Tibial nerve (tissue), 4 donors: ENCODE data around the gene EMX1.

Experiments
- EP300 ChIP-seq, 2 donors: sonication (generic); formaldehyde crosslinking; IDR thresholded peaks; one replicate each; pipeline ENCODE4 v1.6.1; 2017; ENCODE audit warnings: antibody characterized with exemption in 2 of 2, mild to moderate bottlenecking in 1 of 2
- POLR2A ChIP-seq, 2 donors: fragments of 450-650 bp; IDR thresholded peaks; one replicate each; pipeline ENCODE4 v1.6.1; 2017; ENCODE audit warnings: antibody characterized with exemption in 2 of 2, mild to moderate bottlenecking in 2 of 2, moderate library complexity in 2 of 2
- TF ChIP-seq, protein P1 (sequence below), 5 experiments: fragments of 200-600 bp in 3 of 5; fragments of 450-650 bp in 2 of 5; sonication (generic) in 3 of 5; IDR thresholded peaks; one replicate each; pipeline ENCODE4 v1.5.1; 2016 to 2019; ENCODE audit warnings: antibody characterized with exemption in 5 of 5, mild to moderate bottlenecking in 3 of 5, moderate library complexity in 2 of 5

DNA sequence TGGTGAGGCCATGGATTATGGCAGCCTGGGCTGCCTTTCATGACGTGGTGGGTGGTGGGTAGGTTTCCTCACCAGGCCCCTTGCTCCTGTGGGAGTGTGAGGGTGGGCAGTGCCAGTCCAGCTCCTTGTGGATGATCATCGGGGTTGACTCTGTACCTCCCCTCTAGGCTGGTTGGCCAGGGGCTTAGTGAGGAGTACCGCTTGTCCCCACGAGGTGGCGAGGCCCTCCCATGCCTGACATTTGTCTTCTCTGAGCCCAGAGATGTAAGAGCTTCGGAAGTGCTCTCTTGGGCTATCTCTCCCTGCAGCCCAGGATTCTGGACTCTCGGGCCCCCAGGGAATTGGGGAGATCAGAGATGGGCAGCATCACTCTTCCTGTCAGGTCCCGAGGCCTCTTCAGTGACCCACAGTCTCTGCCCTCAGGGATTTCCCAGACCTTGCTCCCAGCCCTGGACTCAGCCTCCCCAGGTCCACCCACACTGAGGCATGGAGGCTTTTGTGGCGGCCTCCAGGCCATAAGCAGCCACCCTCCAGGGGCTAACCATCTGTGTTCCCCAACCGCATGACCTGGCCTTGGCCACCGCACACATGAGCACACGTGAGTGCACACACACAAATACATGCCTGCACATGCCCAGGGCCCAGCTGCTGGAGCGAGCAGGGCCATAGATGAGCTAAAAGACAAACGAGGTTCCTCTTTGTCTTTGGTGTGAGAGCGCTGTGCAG, 23.6 kb upstream of the EMX1 start:
- TF ChIP-seq, protein P1, sequence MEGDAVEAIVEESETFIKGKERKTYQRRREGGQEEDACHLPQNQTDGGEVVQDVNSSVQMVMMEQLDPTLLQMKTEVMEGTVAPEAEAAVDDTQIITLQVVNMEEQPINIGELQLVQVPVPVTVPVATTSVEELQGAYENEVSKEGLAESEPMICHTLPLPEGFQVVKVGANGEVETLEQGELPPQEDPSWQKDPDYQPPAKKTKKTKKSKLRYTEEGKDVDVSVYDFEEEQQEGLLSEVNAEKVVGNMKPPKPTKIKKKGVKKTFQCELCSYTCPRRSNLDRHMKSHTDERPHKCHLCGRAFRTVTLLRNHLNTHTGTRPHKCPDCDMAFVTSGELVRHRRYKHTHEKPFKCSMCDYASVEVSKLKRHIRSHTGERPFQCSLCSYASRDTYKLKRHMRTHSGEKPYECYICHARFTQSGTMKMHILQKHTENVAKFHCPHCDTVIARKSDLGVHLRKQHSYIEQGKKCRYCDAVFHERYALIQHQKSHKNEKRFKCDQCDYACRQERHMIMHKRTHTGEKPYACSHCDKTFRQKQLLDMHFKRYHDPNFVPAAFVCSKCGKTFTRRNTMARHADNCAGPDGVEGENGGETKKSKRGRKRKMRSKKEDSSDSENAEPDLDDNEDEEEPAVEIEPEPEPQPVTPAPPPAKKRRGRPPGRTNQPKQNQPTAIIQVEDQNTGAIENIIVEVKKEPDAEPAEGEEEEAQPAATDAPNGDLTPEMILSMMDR (IDR thresholded peaks at IDR 0.05): peak in 4 of 5 experiments; percentile 23 to 38 (median 32)
- TF ChIP-seq POLR2A (IDR thresholded peaks at IDR 0.05) (no peak), EP300 (IDR thresholded peaks at IDR 0.05) (no peak)
